Body of pancreas (tissue), 4 donors: ENCODE measurements around the gene FGF21. TPM values are rescaled to one million over a fixed set of nuclear protein-coding genes. Genes with fewer than 3 reads are reported as not detected.
A peak's percentile ranks its signal among the peaks of the same experiment; 100 is the strongest.

Experiments used
- ATAC-seq: fragments of 150-250 bp; one replicate; pipeline ENCODE4 v1.9.1; 2016
- DNase-seq, 4 donors: peaks; one replicate each; pipeline ENCODE4 v3.0.0-alpha.2; 2019
- H3K27ac ChIP-seq, 4 donors: fragments of 200-600 bp; sonication (generic); 1 replicate in 3 of 4; 2 replicates in 1 of 4; pipeline versions ENCODE4 v1.5.1 to v1.6.1; 2016 to 2019; ENCODE audit warnings: mild to moderate bottlenecking in 1 of 4, mixed read lengths in 1 of 4, moderate library complexity in 1 of 4
- H3K27me3 ChIP-seq, 2 donors: fragments of 200-600 bp; sonication (generic); one replicate each; pipeline ENCODE4 v1.6.0; 2016; ENCODE audit warnings: mild to moderate bottlenecking in 1 of 2
- H3K36me3 ChIP-seq, 2 donors: fragments of 200-600 bp; sonication (generic); replicated peaks in 1 of 2; 2 replicates each; pipeline ENCODE4 v1.5.1; 2016; ENCODE audit warnings: low read depth in 2 of 2; ENCODE audit not compliant: insufficient read depth in 1 of 2
- H3K4me1 ChIP-seq: fragments of 200-600 bp; sonication (generic); one replicate; pipeline ENCODE4 v1.6.0; 2016
- H3K4me3 ChIP-seq, 2 donors: fragments of 200-600 bp; sonication (generic); 1 replicate in 1 of 2; 2 replicates in 1 of 2; pipeline ENCODE4 v1.5.1; 2016 to 2019
- H3K9me3 ChIP-seq, 3 donors: fragments of 200-600 bp; sonication (generic); 1 replicate in 2 of 3; 2 replicates in 1 of 3; pipeline ENCODE4 v1.5.1; 2016
- CTCF ChIP-seq, 7 experiments: fragments of 450-650 bp in 4 of 7; fragments of 200-600 bp in 3 of 7; sonication (generic) in 3 of 7; IDR thresholded peaks; one replicate each; pipeline ENCODE4 v1.5.1; 2016 to 2019; ENCODE audit warnings: antibody characterized with exemption in 7 of 7
- POLR2A ChIP-seq, 3 donors: fragments of 450-650 bp; IDR thresholded peaks; one replicate each; pipeline ENCODE4 v1.6.1; 2016; ENCODE audit warnings: antibody characterized with exemption in 3 of 3, mild to moderate bottlenecking in 2 of 3
- WGBS, 2 donors: methylation state at CpG; one replicate each; pipeline ENCODE4 v1.1.5; 2017; 5-methylcytosine and 5-hydroxymethylcytosine counted together
- intact Hi-C: fragments of 100-400 bp; cut with DNase I; formaldehyde crosslinking; loops from one replicate; pipeline ENCODE4 v1.15.1; 2023
- total RNA-seq, 2 donors: library from RNA; depleted of rRNA; stranded (reverse); fragments of >200 nt; gene quantifications; one replicate each; pipeline ENCODE4 v1.1.0, GENCODE V29; 2016

FGF21 gene
- total RNA-seq, 2 donors from 2014 or later, result not detected

GRCh38 chr19:48718711-48719231 lies 36.6 kb upstream of the FGF21 start:
- no peak overlapping the region for H3K4me3 ChIP-seq
- no peak for ATAC-seq
- H3K9me3 ChIP-seq, result no peaks in the 10 kb centered on the region
- intact Hi-C loops, result no loop called here
- DNase-seq, result no peak
- WGBS, 2 donors, result 47 to 56% methylated on average over 15 of the region's 15 CpGs
- TF ChIP-seq POLR2A (IDR thresholded peaks at IDR 0.05) (no peak), CTCF (IDR thresholded peaks at IDR 0.05) (no peak)
- H3K36me3 ChIP-seq, result no peaks in the 10 kb centered on the region
- peaks cover 41% of the 10 kb centered on the region for H3K4me1 ChIP-seq
- no peaks in the 10 kb centered on the region for H3K27me3 ChIP-seq
- no peak overlapping the region for H3K27ac ChIP-seq

GRCh38 chr19:48719263-48720171 lies 35.8 kb upstream of the FGF21 start, which contains the start of gene MAMSTR:
TSS of gene MAMSTR (minus strand) at chr19:48719725. CDS start at chr19:48719031, 694 bp downstream.
- no peaks in the 10 kb centered on the region for H3K36me3 ChIP-seq
- no peaks in the 10 kb centered on the region for H3K9me3 ChIP-seq
- no peak within 1 kb of the TSS for H3K4me3 ChIP-seq
- no peaks in the 10 kb centered on the region for H3K27me3 ChIP-seq
- H3K4me1 ChIP-seq, result peaks cover 40% of the 10 kb centered on the region
- intact Hi-C loops, result no loop called here
- WGBS, 2 donors, result 58 to 67% methylated on average over 9 to 33 of the region's 33 CpGs
- TF ChIP-seq CTCF (IDR thresholded peaks at IDR 0.05) (peak in 1 of 7 experiments; percentile 8), POLR2A (IDR thresholded peaks at IDR 0.05) (no peak)
- peak within 1 kb of the TSS in 3 of 4 donors; percentile 72 to 91 (median 88) for H3K27ac ChIP-seq
- peak in 1 of 4 donors; percentile 31 for DNase-seq
- no peak for ATAC-seq

- H3K4me3 ChIP-seq, result no peak overlapping the region
These were observed 35.1 kb upstream of the FGF21 start for GRCh38 chr19:48720251-48720612.

GRCh38 chr19:48720613-48721296 lies 34.6 kb upstream of the FGF21 start:
- WGBS, 2 donors, result 5 to 36% methylated on average over 24 to 42 of the region's 42 CpGs
- H3K27me3 ChIP-seq, result no peaks in the 10 kb centered on the region

More at GRCh38 chr19:48720251-48720612, 35.1 kb upstream of the FGF21 start:
- Histone ChIP-seq H3K27me3 (no peaks in the 10 kb centered on the region), H3K36me3 (no peaks in the 10 kb centered on the region), H3K9me3 (no peaks in the 10 kb centered on the region), H3K4me1 (peaks cover 40% of the 10 kb centered on the region), H3K27ac (peak overlapping the region in 3 of 4 donors; percentile 72 to 91 (median 88))
- DNase-seq (no peak), ATAC-seq (peak; percentile 7)
- intact Hi-C loops, result no loop called here
- WGBS, 2 donors, result 13 to 26% methylated on average over 10 to 12 of the region's 12 CpGs
- TF ChIP-seq CTCF (IDR thresholded peaks at IDR 0.05) (no peak), POLR2A (IDR thresholded peaks at IDR 0.05) (peak in 1 of 3 donors; percentile 27)

More at GRCh38 chr19:48720613-48721296, 34.6 kb upstream of the FGF21 start:
- intact Hi-C loops, result no loop called here
- TF ChIP-seq CTCF (IDR thresholded peaks at IDR 0.05) (no peak), POLR2A (IDR thresholded peaks at IDR 0.05) (no peak)
- Histone ChIP-seq H3K4me3 (no peak overlapping the region), H3K9me3 (no peaks in the 10 kb centered on the region), H3K36me3 (no peaks in the 10 kb centered on the region), H3K27ac (peak overlapping the region; percentile 65 to 91 (median 80)), H3K4me1 (peaks cover 38% of the 10 kb centered on the region)
- DNase-seq (peak; percentile 97 to 99 (median 98)), ATAC-seq (peak; percentile 94)
